Measurements from ENCODE around the gene APOC3.

Gene APOC3

DNA sequence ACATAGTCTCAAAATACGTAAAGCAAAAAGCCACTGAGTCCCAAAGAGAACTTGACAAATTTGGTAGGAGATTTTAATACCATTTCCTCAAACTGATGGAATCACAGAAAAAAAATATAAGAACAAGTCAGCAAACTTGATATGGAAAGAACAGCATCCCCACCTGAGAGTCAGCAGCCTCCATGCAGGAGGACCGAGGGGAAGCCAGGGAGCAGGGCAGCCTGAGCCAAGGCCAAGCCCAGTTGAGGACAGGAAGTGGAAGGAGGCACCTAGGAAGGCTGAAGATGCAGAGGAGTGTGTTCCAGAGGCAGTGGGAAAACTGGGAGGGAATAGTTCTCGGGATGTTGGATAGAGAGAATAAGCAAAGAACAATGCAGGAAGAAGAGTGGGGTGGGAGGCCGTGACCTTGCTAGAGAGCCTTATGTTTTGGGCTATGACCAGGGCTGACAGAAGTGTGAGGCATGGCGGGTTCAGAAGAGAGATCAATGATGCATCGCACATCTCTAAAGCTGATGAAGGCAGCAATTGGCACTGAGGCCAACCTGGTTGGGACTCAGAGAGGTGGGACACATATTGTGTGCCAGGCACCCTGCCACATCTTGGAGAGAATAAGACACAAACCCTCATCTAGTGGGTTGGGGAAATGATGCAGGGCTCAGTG lies 22.0 kb upstream of the APOC3 start:
- no peak for DNase-seq

DNA sequence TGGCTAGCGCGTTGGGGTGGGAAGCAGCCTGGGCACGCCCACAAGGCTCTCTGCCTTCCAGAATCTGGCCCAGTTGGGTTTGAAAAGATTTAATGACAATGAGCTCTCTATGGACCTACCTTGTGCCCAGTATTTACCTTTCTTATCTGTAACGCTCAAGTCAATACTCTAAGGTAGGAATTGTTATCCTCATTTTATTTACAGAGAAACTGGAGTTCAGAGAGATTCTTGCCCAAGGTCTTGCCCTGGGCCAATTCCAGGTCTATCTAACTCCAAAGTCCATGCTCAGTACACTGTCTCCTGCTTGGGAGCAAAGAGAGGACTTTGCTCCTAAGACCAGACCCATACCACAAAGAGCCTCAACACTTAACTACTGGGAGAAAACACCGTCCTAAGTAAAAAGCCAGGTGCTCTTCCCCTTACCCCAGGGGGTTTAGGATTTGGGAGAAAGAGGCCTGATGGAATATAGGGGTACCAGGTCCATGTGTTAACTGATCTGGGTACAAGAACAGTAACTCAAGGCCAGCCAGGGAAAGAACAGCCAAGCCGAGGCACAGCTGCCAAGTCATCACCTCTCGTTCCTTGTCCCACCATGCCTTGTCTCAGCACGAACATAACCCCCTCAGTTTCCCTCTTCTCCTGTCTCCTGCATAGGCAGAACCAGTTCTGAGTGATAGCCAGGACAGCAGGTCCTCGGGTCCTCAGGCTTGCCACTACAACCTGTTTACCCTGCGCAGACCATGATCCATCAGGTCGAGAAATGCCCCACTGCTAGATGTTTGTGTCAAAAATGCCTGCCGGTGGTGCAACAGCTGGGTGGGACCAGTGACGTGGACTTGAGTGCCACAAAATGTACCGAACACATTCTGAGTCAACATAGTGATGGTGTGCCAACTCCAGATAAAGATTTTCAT lies 21.2 kb upstream of the APOC3 start:
- no peak for DNase-seq

DNA sequence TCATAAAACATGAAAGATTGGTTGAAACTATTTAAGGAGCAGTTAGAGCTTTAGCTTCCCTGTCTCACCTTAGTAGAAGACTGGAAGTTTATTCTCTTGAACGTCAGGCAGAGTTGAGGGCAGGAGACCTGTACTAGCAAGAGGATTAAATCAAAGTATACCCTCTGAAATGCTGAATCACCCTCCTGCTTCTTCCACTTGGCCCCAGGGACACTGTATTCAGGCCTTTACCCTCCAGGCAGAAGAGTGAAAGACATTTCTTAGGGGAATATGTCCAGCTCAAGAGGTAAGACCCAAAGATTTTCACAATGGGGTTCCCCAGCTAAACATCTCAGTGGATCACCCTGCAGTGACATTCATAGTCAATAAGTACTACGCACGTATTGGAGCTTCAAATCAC lies 18.5 kb upstream of the APOC3 start:
- no peak for DNase-seq

DNA sequence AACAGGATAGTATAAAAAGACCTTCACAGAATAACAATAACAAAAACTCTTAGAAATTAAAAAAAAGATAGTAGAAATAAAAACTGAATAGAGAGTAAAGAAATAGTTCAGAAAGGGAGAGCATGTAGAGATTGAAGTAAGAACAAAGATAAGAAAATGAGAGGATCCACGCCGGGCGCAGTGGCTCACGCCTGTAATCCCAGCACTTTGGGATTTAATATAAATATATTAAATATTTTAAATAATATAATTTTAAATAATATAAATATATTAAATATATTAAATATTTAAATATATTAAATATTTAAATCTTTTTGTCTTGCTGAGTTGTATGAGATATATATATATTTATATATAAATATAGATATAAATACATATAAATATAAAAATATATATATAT lies 17.6 kb upstream of the APOC3 start:
- DNase-seq: no peak

DNA sequence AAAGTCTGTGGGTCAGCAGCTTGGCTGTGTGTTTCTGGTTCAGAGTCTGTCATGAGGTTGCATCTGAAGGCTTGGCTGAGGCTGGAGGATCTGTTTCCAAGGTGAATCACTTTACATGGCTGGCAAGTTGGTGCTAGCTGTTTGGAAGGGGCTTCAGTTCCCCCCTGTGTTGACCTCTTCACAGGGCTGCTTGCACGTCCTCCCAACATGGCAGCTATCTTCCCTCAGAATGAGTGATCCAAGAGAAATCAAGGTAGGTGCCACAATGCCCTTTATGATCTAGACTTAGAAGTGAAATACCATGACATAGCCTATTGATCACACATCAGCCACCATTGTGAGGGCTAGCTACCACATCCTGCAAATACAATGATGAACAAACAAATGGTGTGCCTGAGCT lies 16.5 kb upstream of the APOC3 start:
- DNase-seq: no peak

DNA sequence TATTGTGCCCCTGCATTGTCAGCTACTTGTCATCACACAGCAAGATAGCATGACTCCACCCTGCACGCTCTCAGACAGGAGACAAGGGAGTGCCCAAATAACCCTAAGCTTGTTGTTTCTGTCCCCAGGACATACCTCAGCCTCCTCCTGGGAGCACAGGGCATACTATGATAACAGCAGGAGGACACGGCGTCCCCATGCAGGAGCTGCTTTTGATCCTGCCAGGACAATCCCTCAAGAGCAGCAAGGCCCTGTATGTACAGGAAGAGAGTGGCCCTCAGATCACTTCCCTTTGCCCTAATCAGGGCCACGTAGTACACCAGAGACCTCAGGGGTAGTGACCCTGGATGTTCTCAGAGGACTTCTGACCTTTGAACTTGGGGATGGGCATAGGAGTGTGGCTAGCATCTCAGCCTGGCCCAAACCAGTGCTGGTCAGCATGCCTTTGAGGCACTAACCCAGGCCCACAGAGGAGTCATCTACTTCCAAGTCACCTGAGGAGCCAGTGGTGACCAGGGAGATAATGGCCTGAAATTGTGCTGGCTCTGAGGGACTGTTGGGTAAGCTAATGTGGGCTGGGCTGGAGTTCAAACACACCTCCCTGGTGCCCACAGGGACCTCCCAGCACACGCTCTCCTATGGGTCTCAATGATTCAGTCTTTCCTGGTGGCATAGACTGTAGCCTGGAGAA lies 15.8 kb upstream of the APOC3 start:
- DNase-seq: no peak

DNA sequence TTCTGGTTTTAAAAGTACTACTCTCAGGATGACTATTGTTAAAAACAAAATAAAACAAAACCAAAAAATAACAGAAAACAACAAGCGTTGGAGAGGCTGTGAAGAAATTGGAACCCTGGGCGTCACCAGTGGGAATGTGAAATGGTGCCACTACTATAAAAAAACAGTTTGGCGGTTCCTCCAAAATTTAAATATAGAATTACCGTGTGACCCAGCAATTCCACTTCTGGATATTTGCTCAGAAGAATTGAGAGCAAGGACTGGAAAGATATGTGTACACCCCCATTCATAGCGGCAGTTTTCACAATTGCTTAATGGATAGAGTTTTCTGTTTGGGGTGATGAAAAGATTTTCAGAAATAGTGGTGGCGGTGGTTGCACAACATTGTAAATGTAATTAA lies 15.2 kb upstream of the APOC3 start:
- no peak for DNase-seq

DNA sequence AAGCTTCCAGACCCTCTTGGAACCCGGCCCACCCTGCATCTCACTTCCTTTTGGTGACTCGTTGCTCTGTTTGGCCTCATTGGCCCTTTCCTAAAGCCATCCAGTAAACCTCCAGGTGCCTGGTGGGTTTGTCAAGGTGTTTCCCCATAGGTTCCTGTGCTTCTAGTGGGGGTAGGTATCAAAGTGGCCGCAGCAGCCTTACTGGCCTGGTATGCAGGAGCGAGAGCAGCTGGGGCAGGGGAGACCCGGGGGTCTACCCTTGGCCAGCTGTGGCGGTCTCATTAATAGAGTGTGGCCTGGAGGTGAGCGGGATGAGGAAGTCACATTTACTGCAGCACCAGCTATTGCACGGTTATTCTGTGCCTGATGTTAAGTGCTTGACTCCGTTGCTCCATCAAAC lies 10.7 kb upstream of the APOC3 start:
- no peak for DNase-seq

DNA sequence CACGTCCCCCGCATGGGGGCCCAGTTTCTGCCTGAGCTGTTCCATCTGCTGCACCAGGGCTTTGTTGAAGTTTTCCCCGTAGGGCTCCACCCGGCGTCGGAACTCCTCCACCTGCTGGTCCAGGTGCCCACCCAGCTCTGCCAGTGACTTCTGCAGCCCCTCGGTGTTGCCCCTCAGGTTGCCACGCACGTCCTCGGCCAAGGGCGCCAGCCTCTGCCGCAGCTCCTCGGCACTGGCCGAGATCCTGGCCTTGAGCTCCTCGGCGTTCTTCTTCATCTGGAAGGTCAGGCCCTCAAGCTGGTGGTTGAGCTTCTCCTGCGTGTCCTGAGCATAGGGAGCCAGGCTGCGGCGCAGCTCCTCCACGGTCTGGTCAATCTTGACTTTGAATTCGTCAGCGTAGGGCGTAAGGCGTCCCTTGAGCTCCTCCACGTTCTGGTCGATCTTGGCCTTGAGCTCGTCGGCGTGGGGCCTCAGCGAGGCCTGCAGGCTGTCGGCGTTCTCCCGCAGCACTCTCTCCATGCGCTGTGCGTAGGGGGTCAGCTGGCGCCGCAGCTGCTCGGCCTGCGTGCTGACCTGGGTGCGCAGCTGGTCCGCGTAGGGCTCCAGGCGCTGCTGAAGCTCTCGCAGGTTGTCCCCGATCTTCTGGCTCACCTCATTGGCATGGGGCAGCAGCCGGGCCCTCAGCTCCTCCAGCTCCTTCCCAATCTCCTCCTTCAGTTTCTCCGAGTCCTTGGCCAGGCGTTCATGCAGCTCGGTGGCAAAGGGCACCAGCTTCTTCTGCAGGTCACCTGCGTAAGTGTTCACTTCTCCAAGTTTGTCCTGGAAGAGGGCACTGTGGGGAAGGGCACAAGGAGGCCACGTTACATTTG lies 8.4 kb upstream of the APOC3 start:
- DNase-seq: no peak

DNA sequence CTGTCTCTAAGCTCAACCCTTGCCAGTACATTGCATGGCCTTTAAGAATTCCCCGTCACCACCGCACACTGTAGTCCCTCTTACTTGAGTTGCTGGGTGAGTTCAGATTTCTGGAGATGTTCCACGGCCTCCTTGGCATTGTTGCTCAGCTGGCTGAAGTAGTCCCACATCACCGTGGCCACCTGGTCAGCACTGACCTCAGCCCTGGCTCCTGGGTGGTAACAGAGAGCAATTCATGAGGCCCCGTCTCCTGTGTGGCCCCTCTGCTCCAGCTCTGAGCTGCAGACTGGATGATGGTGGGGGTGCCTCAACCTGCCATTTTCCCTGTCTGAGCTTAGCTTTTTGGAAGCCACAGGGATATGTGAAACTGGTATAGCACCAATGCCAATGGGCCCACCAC lies 7.1 kb upstream of the APOC3 start:
- no peak for DNase-seq

DNA sequence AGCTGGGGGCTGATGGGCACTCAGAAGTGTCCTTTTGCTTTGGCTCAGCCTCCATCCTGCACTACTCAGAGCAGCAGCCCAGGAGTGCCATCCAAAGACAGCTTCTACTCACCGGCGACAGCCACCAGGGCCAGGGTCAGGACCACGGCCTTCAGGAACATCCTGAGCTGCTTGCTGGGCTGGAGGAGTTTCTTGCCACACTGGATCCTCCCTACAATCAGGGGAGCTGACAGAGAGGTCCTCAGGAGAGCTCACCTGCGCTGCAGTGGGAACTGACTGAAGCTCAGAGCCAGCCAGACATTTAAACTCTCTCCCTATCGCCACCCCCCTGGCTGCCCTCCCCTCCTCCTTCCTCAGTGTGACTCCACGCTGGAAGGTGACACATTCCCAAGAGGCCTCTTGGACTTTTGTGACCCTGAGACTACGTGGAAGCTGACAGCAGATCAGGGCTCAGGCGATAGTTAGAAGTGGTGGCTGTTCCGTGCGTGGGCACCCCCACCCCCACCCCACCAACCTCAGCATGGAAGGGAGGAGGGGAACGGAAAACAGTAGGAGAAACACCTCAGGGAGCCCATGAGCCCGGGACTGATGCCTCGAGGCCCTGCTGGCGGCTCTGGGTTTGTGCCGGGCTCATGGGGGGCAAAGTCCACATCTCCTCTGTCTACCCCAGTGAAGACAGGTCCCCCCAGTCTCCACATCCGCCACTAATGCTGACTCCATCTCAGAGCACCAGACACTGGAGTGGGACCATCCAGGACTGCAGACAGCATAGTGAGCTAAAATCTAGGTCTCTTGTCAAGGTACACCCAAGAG lies 6.5 kb upstream of the APOC3 start, which contains the start of gene APOA4:
APOA4 (minus strand) TSS at position 274 of the 813 bp plus-strand sequence; CDS start at position 161, 113 bp downstream.
- no peak for DNase-seq

DNA sequence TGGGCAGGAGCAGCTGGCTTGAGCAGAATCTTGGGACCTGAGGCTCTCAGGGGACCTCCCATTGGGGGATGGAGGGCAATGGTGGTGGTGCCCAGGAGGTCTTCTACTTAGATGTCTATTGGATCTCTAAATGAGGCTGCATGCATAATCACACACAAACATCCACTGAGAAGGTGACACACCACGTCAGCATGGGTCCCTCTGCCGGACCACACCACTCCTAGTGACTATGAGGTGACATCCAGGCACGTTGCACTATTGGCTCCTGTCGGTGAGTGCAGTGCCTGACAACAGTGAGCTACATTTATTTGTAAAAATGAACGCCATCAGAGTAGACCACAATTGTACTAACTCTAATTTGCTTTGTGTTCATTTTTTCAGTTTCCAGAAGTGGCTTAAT lies 4.3 kb upstream of the APOC3 start:
- DNase-seq: no peak

DNA sequence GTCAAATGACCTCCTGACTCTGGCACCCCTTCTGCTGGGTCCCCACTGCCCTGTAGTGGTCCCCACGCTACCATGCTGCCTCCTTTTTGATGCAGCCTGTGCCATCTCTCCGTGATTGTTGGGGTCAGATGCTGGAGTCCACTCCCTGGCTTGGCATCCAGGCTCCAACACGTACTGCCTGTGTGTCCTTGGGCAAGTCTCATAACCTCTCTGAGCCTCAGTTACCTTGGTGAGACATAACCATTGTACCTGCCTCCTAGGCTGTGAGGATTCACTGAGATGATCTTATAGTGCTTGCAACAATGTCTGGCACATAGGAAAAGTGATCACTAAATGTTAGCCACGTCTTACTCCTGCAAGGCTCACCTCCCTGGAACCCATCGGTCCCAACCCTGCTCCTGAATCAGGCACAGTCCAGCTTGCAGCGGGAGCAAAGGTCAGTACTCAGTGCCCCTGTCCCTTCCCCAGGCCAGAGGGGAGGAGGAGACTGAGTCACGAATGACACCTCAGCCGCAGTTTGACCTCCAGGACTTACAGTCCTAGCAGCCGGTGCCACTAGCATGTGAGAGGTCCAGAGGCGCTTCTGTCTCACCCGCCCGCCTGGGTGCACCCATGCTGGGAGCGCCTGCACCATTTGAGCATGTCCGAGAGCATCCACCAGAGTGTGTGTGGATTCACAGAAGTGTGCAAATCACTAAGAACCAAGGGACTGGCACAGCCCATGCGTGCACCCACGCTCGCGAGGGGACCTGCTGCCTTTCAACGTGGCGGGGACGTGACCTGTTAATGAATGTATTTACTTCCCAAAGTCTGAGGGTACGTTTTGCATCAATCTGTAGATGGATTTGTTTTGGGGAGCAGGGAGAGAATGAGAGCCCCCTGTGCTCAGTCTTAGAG lies 3.6 kb upstream of the APOC3 start:
- DNase-seq: no peak

DNA sequence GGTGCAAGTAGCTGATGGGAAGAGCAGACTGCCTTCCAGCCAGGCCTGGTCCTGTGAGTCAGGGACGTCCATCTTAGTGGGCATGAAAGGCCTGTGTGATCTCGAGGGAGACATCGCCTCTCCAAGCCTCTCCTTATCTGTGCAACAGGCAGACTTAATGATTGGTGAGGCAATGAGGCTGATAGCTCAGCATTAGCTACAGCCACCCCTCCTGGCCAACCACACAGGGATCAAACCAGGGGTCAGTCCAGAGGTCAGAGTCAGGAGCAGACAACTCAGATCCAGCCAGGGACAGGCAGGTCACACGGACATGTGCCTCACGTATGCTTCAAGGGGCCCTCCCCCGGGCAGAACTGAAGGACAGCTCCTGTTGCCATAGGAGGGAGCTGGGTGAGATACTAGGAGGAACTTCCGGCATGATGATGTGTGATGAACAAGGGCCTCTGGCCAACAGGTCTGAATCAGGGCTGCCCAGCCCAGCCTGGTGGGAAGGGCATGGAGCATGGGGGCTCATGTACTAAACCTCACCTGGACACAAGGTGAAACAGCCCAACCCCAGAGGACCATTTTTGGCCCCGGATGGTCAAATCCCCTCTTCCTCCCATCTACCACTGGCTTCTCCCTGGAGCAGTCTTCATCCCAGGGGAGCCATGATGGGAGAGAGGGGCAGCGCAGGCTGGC lies 2.8 kb upstream of the APOC3 start:
- DNase-seq: no peak

DNA sequence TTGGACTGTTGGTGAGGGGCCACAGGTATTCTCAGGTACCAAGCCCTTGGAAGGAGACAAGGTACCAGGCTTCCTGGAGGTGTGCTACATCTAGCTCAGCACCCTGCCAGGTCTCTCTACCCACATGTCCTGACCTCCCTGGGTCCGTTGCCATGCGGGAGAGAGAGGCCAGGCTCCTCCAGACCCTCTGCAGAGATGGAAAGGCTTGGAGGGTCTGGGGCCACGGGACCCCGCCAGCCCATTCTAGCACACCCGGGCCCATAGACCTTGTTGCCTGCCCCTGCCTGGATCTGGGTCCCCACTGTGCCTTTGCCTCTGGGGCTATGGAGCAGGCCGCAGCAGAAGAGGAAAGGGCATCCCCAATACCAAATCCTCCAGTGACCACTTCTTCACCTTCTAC lies 2.2 kb upstream of the APOC3 start:
- no peak for DNase-seq

DNA sequence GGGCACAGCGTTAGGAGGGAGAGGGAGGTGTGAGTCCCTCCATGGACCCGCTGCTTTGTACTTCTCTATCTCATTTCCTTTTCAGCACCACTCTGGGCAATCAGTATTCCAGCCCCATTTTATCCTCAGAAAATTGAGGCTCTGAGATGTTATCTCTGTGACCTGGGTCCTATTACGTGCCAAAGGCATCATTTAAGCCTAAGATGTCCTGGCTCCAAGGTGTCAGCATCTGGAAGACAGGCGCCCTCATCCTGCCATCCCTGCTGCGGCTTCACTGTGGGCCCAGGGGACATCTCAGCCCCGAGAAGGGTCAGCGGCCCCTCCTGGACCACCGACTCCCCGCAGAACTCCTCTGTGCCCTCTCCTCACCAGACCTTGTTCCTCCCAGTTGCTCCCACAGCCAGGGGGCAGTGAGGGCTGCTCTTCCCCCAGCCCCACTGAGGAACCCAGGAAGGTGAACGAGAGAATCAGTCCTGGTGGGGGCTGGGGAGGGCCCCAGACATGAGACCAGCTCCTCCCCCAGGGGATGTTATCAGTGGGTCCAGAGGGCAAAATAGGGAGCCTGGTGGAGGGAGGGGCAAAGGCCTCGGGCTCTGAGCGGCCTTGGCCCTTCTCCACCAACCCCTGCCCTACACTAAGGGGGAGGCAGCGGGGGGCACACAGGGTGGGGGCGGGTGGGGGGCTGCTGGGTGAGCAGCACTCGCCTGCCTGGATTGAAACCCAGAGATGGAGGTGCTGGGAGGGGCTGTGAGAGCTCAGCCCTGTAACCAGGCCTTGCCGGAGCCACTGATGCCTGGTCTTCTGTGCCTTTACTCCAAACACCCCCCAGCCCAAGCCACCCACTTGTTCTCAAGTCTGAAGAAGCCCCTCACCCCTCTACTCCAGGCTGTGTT lies 829 bp upstream of the APOC3 start:
- no peak for DNase-seq

DNA sequence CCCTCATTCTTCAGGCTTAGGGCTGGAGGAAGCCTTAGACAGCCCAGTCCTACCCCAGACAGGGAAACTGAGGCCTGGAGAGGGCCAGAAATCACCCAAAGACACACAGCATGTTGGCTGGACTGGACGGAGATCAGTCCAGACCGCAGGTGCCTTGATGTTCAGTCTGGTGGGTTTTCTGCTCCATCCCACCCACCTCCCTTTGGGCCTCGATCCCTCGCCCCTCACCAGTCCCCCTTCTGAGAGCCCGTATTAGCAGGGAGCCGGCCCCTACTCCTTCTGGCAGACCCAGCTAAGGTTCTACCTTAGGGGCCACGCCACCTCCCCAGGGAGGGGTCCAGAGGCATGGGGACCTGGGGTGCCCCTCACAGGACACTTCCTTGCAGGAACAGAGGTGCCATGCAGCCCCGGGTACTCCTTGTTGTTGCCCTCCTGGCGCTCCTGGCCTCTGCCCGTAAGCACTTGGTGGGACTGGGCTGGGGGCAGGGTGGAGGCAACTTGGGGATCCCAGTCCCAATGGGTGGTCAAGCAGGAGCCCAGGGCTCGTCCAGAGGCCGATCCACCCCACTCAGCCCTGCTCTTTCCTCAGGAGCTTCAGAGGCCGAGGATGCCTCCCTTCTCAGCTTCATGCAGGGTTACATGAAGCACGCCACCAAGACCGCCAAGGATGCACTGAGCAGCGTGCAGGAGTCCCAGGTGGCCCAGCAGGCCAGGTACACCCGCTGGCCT lies 641 bp downstream of the APOC3 start:
- no peak for DNase-seq

DNA sequence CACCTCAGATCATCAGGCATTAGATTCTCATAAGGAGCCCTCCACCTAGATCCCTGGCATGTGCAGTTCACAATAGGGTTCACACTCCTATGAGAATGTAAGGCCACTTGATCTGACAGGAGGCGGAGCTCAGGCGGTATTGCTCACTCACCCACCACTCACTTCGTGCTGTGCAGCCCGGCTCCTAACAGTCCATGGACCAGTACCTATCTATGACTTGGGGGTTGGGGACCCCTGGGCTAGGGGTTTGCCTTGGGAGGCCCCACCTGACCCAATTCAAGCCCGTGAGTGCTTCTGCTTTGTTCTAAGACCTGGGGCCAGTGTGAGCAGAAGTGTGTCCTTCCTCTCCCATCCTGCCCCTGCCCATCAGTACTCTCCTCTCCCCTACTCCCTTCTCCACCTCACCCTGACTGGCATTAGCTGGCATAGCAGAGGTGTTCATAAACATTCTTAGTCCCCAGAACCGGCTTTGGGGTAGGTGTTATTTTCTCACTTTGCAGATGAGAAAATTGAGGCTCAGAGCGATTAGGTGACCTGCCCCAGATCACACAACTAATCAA lies 2.2 kb downstream of the APOC3 start:
- DNase-seq: no peak
